ENCODE measurements around the gene OLFM1. TPM values are rescaled to one million over a fixed set of nuclear protein-coding genes. Genes with fewer than 3 reads are reported as not detected.

Gene OLFM1
- total RNA-seq, 1 experiment from 2014 or later, result not detected

DNA sequence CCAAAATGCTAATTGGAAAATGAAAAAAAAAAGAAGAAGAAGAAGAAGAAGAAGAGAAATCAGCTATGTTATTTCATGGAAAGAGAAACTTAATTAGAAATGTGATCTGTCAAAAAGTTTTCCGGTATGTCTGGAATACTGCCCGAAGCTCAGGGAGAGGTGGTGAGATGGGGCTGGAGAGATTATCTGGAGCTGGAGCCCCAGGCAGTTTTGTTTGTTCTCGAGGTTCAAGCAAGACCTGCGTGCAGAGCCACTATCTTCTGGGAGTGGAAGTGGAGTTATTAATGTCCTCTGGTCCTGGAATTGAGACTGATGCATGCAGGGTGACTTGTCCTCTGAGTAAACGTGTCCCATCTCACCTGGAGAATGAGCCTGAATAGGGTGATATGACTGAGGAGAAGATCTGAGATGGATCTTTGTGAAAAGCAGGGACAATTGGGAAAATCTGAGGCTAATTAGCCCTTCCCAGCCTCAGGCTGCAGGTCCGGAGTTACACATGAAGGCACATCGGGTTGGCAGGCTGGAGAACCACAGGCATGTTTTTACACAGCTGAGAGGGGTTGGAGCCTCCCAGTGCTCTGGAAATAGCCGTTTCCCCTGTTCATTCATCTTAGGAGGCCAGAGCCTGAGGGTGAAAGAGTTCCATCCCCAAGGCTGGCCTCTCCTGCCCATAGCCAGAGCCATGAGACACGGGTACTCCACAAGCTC, 70.5 kb downstream of the OLFM1 start:
- no peaks in the 10 kb centered on the region for H3K36me3 ChIP-seq (ENCODE audit: low read depth)
- no peaks in the 10 kb centered on the region for H3K4me1 ChIP-seq (replicated peaks; ENCODE audit: insufficient read depth)
- BruUV-seq (replicated peaks), result no TSS peak
- H4K20me1 ChIP-seq (ENCODE audit: insufficient read depth), result no peaks in the 10 kb centered on the region; the same call in 1 of the 2 replicates
- H3F3A ChIP-seq (ENCODE audit: insufficient read depth, low read depth), result no peaks in the 10 kb centered on the region
- no peak overlapping the region for H2AFZ ChIP-seq
- H3K9me3 ChIP-seq (ENCODE audit: insufficient read depth, low read depth), result no peaks in the 10 kb centered on the region
- H3K9me2 ChIP-seq (ENCODE audit: insufficient read depth), result no peaks in the 10 kb centered on the region
- ChIA-PET POLR2A (ENCODE audit: unreplicated experiment) (no interaction called here), CTCF (no interaction called here)
- no peak overlapping the region for H3K27ac ChIP-seq
- peaks cover 84% of the 10 kb centered on the region for H3K27me3 ChIP-seq (ENCODE audit: insufficient read depth, low read depth)
- no peak overlapping the region for H3K4me2 ChIP-seq
- intact Hi-C loops (cut with micrococcal nuclease; ENCODE audit: unreplicated experiment), result no loop called here
- DNase-seq, result no peak
- TF ChIP-seq EZH2 (IDR thresholded peaks at IDR 0.05; ENCODE audit: low read depth), result no peak
- TF ChIP-seq, protein P1, sequence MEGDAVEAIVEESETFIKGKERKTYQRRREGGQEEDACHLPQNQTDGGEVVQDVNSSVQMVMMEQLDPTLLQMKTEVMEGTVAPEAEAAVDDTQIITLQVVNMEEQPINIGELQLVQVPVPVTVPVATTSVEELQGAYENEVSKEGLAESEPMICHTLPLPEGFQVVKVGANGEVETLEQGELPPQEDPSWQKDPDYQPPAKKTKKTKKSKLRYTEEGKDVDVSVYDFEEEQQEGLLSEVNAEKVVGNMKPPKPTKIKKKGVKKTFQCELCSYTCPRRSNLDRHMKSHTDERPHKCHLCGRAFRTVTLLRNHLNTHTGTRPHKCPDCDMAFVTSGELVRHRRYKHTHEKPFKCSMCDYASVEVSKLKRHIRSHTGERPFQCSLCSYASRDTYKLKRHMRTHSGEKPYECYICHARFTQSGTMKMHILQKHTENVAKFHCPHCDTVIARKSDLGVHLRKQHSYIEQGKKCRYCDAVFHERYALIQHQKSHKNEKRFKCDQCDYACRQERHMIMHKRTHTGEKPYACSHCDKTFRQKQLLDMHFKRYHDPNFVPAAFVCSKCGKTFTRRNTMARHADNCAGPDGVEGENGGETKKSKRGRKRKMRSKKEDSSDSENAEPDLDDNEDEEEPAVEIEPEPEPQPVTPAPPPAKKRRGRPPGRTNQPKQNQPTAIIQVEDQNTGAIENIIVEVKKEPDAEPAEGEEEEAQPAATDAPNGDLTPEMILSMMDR (conservative IDR thresholded peaks at IDR 0.05), result no peak
- H3K79me2 ChIP-seq (ENCODE audit: low read depth), result no peaks in the 10 kb centered on the region
- no peak overlapping the region for H3K4me3 ChIP-seq

DNA sequence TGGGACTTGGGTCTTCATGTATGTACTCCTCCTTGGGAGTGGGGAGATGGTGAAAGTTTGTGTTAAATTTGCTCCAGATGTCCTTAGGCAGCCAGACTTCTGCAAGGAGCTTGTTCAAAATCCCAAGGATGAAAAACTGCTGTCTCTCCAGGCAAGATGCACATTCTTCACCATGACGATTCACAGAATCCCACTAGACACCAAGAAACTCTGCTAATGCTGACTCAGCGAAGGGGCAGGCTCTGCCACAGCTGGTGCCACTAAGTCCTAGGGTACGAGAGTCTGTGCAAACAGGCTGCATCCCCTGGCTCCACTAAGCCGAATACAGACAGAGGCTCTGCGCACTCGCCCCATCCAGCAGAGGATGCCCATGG, 71.1 kb downstream of the OLFM1 start:
- Histone ChIP-seq H3F3A (ENCODE audit: insufficient read depth, low read depth) (no peaks in the 10 kb centered on the region), H3K4me3 (no peak overlapping the region), H3K27ac (no peak overlapping the region), H3K36me3 (ENCODE audit: low read depth) (no peaks in the 10 kb centered on the region), H3K27me3 (ENCODE audit: insufficient read depth, low read depth) (peaks cover 83% of the 10 kb centered on the region), H2AFZ (no peak overlapping the region), H3K79me2 (ENCODE audit: low read depth) (no peaks in the 10 kb centered on the region), H4K20me1 (ENCODE audit: insufficient read depth) (no peaks in the 10 kb centered on the region; the same call in 1 of the 2 replicates), H3K9me2 (ENCODE audit: insufficient read depth) (no peaks in the 10 kb centered on the region), H3K9me3 (ENCODE audit: insufficient read depth, low read depth) (no peaks in the 10 kb centered on the region), H3K4me1 (replicated peaks; ENCODE audit: insufficient read depth) (no peaks in the 10 kb centered on the region), H3K4me2 (no peak overlapping the region)
- intact Hi-C loops (cut with micrococcal nuclease; ENCODE audit: unreplicated experiment), result no loop called here
- POLR2A ChIA-PET (ENCODE audit: unreplicated experiment), result no interaction called here
- CTCF ChIA-PET, result no interaction called here
- no TSS peak for BruUV-seq (replicated peaks)
- TF ChIP-seq, protein P1 (conservative IDR thresholded peaks at IDR 0.05), result no peak
- DNase-seq, result no peak

DNA sequence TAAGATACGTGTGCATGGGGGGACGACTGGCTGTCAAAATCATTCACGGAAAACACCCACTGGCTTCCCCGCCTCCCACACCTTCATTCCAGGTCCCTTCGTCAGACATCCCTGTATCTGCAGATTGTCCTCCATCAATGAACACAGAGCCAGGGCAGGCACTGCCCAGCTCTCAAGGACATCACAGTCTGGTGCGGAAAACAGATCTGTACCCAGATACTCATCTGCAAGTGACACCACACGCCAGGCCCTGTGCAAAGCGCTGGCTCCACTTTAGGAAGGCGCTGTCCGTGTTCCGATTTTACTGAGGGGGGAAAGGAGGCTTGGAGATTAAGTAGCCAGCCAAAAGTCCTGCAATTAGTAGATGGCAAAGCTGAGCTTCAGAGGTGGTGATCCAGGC, 72.3 kb downstream of the OLFM1 start:
- ChIA-PET CTCF (no interaction called here), POLR2A (ENCODE audit: unreplicated experiment) (no interaction called here)
- intact Hi-C loops (cut with micrococcal nuclease; ENCODE audit: unreplicated experiment), result no loop called here
- Histone ChIP-seq H3K27ac (no peak overlapping the region), H3K27me3 (ENCODE audit: insufficient read depth, low read depth) (peaks cover 84% of the 10 kb centered on the region), H3K79me2 (ENCODE audit: low read depth) (no peaks in the 10 kb centered on the region), H3K4me2 (no peak overlapping the region), H3K4me1 (replicated peaks; ENCODE audit: insufficient read depth) (no peaks in the 10 kb centered on the region), H3K4me3 (no peak overlapping the region), H3K9me3 (ENCODE audit: insufficient read depth, low read depth) (no peaks in the 10 kb centered on the region), H3K36me3 (ENCODE audit: low read depth) (no peaks in the 10 kb centered on the region), H3K9me2 (ENCODE audit: insufficient read depth) (no peaks in the 10 kb centered on the region), H2AFZ (no peak overlapping the region), H4K20me1 (ENCODE audit: insufficient read depth) (no peaks in the 10 kb centered on the region; the same call in 1 of the 2 replicates), H3F3A (ENCODE audit: insufficient read depth, low read depth) (no peaks in the 10 kb centered on the region)
- no TSS peak for BruUV-seq (replicated peaks)
- TF ChIP-seq EZH2 (IDR thresholded peaks at IDR 0.05; ENCODE audit: low read depth), result no peak
- TF ChIP-seq, protein P1 (conservative IDR thresholded peaks at IDR 0.05), result no peak
- DNase-seq, result no peak

All from PC-9 (cell line).